ENCODE measurements around the gene EIF3I.

EIF3I gene

GRCh38 chr1:32263744-32264143 is 41.5 kb downstream of the EIF3I start:
- DNase-seq (ENCODE audit: extremely low spot score), result no peak
- TF ChIP-seq L3MBTL2 (conservative IDR thresholded peaks at IDR 0.05), result no peak
- TF ChIP-seq SP1 (IDR thresholded peaks at IDR 0.05), result no peak
- TF ChIP-seq LEF1 (IDR thresholded peaks at IDR 0.05; ENCODE audit: borderline replicate concordance), result no peak
- TF ChIP-seq PKNOX1 (IDR thresholded peaks at IDR 0.05), result no peak
- POLR2A ChIA-PET, result no interaction called here
- CTCF ChIA-PET, result no interaction called here

GRCh38 chr1:32265846-32266245 is 43.6 kb downstream of the EIF3I start:
- TF ChIP-seq HDGF (IDR thresholded peaks at IDR 0.05; ENCODE audit: borderline replicate concordance) (no peak), PKNOX1 (IDR thresholded peaks at IDR 0.05) (no peak), FOXM1 (IDR thresholded peaks at IDR 0.05; ENCODE audit: borderline replicate concordance) (no peak), TARDBP (IDR thresholded peaks at IDR 0.05) (no peak), SUZ12 (IDR thresholded peaks at IDR 0.05) (no peak), SP1 (IDR thresholded peaks at IDR 0.05) (no peak), ELF4 (IDR thresholded peaks at IDR 0.05) (no peak), CTBP1 (IDR thresholded peaks at IDR 0.05; ENCODE audit: borderline replicate concordance) (no peak), LEF1 (IDR thresholded peaks at IDR 0.05; ENCODE audit: borderline replicate concordance) (no peak), ARNT (IDR thresholded peaks at IDR 0.05) (no peak), ZNF384 (IDR thresholded peaks at IDR 0.05) (no peak), FOXA1 (IDR thresholded peaks at IDR 0.05) (no peak), L3MBTL2 (conservative IDR thresholded peaks at IDR 0.05) (no peak)
- DNase-seq (ENCODE audit: extremely low spot score), result no peak
- ChIA-PET CTCF (no interaction called here), POLR2A (no interaction called here)

- DNase-seq (ENCODE audit: extremely low spot score), result no peak
- ChIA-PET CTCF (no interaction called here), POLR2A (no interaction called here)
- TF ChIP-seq PKNOX1 (IDR thresholded peaks at IDR 0.05) (no peak), FOXA1 (IDR thresholded peaks at IDR 0.05) (no peak), SUZ12 (IDR thresholded peaks at IDR 0.05) (no peak), ARNT (IDR thresholded peaks at IDR 0.05) (no peak), NFRKB (IDR thresholded peaks at IDR 0.05) (no peak), L3MBTL2 (conservative IDR thresholded peaks at IDR 0.05) (no peak)
Observed at GRCh38 chr1:32266921-32267591, 44.8 kb downstream of the EIF3I start.

- TF ChIP-seq FOXK2 (IDR thresholded peaks at IDR 0.05), result no peak
- TF ChIP-seq ELF4 (IDR thresholded peaks at IDR 0.05), result no peak
- TF ChIP-seq FOXA1 (IDR thresholded peaks at IDR 0.05), result no peak
- TF ChIP-seq HDGF (IDR thresholded peaks at IDR 0.05; ENCODE audit: borderline replicate concordance), result no peak
- no peak for TF ChIP-seq ZNF384 (IDR thresholded peaks at IDR 0.05)
- no peak for TF ChIP-seq NFRKB (IDR thresholded peaks at IDR 0.05)
- TF ChIP-seq BHLHE40 (IDR thresholded peaks at IDR 0.05; ENCODE audit: borderline replicate concordance), result no peak
- TF ChIP-seq L3MBTL2 (conservative IDR thresholded peaks at IDR 0.05), result no peak
- TF ChIP-seq SUZ12 (IDR thresholded peaks at IDR 0.05), result no peak
- TF ChIP-seq CTBP1 (IDR thresholded peaks at IDR 0.05; ENCODE audit: borderline replicate concordance), result no peak
- no peak for TF ChIP-seq PKNOX1 (IDR thresholded peaks at IDR 0.05)
- TF ChIP-seq FOXM1 (IDR thresholded peaks at IDR 0.05; ENCODE audit: borderline replicate concordance), result no peak
- TF ChIP-seq TARDBP (IDR thresholded peaks at IDR 0.05), result no peak
- TF ChIP-seq ARNT (IDR thresholded peaks at IDR 0.05), result no peak
- POLR2A ChIA-PET, result no interaction called here
- DNase-seq (ENCODE audit: extremely low spot score), result no peak
- CTCF ChIA-PET, result no interaction called here
Observed at GRCh38 chr1:32269744-32270143, 47.5 kb downstream of the EIF3I start.

- TF ChIP-seq PKNOX1 (IDR thresholded peaks at IDR 0.05), result no peak
- ChIA-PET POLR2A (no interaction called here), CTCF (no interaction called here)
- no peak for DNase-seq (ENCODE audit: extremely low spot score)
Observed at GRCh38 chr1:32272557-32273390, 50.6 kb downstream of the EIF3I start.
